HepG2 (cell line): ENCODE results near the gene TRAP1.

Source experiments
- CREB1 ChIP-seq, 2 experiments: fragments of 450-650 bp in 1 of 2; IDR thresholded peaks; 2 replicates each; pipeline ENCODE4 v1.6.1; 2016 to 2017; ENCODE audit warnings: control low read depth in 1 of 2, mild to moderate bottlenecking in 1 of 2, missing compliant biosample characterization in 1 of 2, missing genetic modification characterization in 1 of 2
- CTCF ChIP-seq: sonication (generic); formaldehyde crosslinking; IDR thresholded peaks from 2 replicates; pipeline ENCODE4 v1.5.0; 2020; ENCODE audit warnings: mild to moderate bottlenecking, missing genetic modification reagents, moderate library complexity
- EP300 ChIP-seq, 3 experiments: sonication (generic) in 1 of 3; formaldehyde crosslinking in 1 of 3; IDR thresholded peaks; 2 replicates each; pipeline versions ENCODE4 v1.5.1 to v1.6.1; 2011 to 2020; ENCODE audit warnings: low read depth in 2 of 3, low read length in 2 of 3, borderline replicate concordance in 1 of 3, improper control_type of control experiment in 1 of 3, mild to moderate bottlenecking in 1 of 3, missing genetic modification reagents in 1 of 3, moderate library complexity in 1 of 3
- ETS1 ChIP-seq: sonication (generic); formaldehyde crosslinking; IDR thresholded peaks from 2 replicates; pipeline ENCODE4 v1.4.0; 2020; ENCODE audit warnings: missing genetic modification reagents
- EZH2 ChIP-seq: conservative IDR thresholded peaks from 2 replicates; pipeline ENCODE4 v1.6.1; 2012; ENCODE audit warnings: mild to moderate bottlenecking, low read depth, low read length, moderate library complexity
- FOXK1 ChIP-seq: sonication (generic); formaldehyde crosslinking; IDR thresholded peaks from 2 replicates; pipeline ENCODE4 v1.4.0; 2020; ENCODE audit warnings: low read depth, missing genetic modification reagents, borderline replicate concordance
- HINFP ChIP-seq: sonication (generic); formaldehyde crosslinking; IDR thresholded peaks from 2 replicates; pipeline ENCODE4 v1.4.0; 2020; ENCODE audit warnings: low read depth, mild to moderate bottlenecking, missing genetic modification reagents
- POLR2A ChIP-seq, 2 experiments: IDR thresholded peaks; 2 replicates each; pipeline ENCODE4 v1.6.1; 2011; ENCODE audit warnings: low read depth in 2 of 2, low read length in 2 of 2, mild to moderate bottlenecking in 1 of 2, moderate library complexity in 1 of 2; ENCODE audit not compliant: insufficient read depth in 1 of 2
- RBAK ChIP-seq: sonication (generic); formaldehyde crosslinking; IDR thresholded peaks from 2 replicates; pipeline ENCODE4 v1.5.1; 2020; ENCODE audit warnings: mild to moderate bottlenecking, missing genetic modification reagents
- TAF1 ChIP-seq: sonication (generic); formaldehyde crosslinking; IDR thresholded peaks from 2 replicates; pipeline ENCODE4 v1.4.0; 2020; ENCODE audit warnings: missing genetic modification reagents
- ZBTB33 ChIP-seq: sonication (generic); formaldehyde crosslinking; IDR thresholded peaks from 2 replicates; pipeline ENCODE4 v1.4.0; 2020; ENCODE audit warnings: missing genetic modification reagents
- ZNF10 ChIP-seq: sonication (generic); formaldehyde crosslinking; IDR thresholded peaks from 2 replicates; pipeline ENCODE4 v1.4.0; 2020; ENCODE audit warnings: mild to moderate bottlenecking, low read depth, missing genetic modification reagents, borderline replicate concordance

GRCh38 chr16:3610698-3611145 lies 106.6 kb downstream of the TRAP1 start:
- TF ChIP-seq FOXK1 (CRISPR knock-in tag) = no peak
- TF ChIP-seq RBAK (CRISPR knock-in tag) = no peak
- no peak for TF ChIP-seq EZH2
- no peak for TF ChIP-seq ZNF10
- TF ChIP-seq ZBTB33 (CRISPR knock-in tag) = no peak
- no peak for TF ChIP-seq CTCF
- no peak for TF ChIP-seq TAF1 (CRISPR knock-in tag)
- TF ChIP-seq POLR2A (IDR thresholded peaks at IDR 0.05; ENCODE audit: insufficient read depth in 1 of 2, low read depth in 2 of 2, low read length in 2 of 2) = no peak
- no peak for TF ChIP-seq CREB1 (IDR thresholded peaks at IDR 0.05)
- TF ChIP-seq CREB1 (CRISPR knock-in tag; IDR thresholded peaks at IDR 0.05) = no peak
- TF ChIP-seq HINFP (CRISPR knock-in tag) = no peak
- TF ChIP-seq ETS1 (CRISPR knock-in tag) = no peak
- no peak for TF ChIP-seq EP300 (IDR thresholded peaks at IDR 0.05; ENCODE audit: low read depth in 2 of 2, low read length in 2 of 2)
- no peak for TF ChIP-seq EP300 (CRISPR knock-in tag; IDR thresholded peaks at IDR 0.05; ENCODE audit: borderline replicate concordance)
